SK-N-MC (cell line): ENCODE results near the gene KRAS.

Experiments
- DNase-seq: peaks from one replicate; pipeline ENCODE4 v3.0.0-alpha.2; 2011; ENCODE audit warnings: low read depth, low spot score
- H3K27ac ChIP-seq: fragments of 200-600 bp; sonication (generic); 2 replicates; pipeline ENCODE4 v1.5.1; 2016; ENCODE audit warnings: mixed run types
- H3K36me3 ChIP-seq: fragments of 200-600 bp; sonication (generic); 2 replicates; pipeline ENCODE4 v1.6.1; 2017; ENCODE audit warnings: antibody characterized with exemption, low read length, mixed read lengths; ENCODE audit not compliant: insufficient read depth
- H3K4me3 ChIP-seq: fragments of 200-600 bp; sonication (generic); 2 replicates; pipeline ENCODE4 v1.5.1; 2016
- H3K9ac ChIP-seq: fragments of 200-600 bp; sonication (generic); 2 replicates; pipeline ENCODE4 v1.8.0; 2017; ENCODE audit warnings: mixed run types, mixed read lengths; ENCODE audit not compliant: insufficient read length
- H3K9me3 ChIP-seq: fragments of 200-600 bp; sonication (generic); 2 replicates; pipeline ENCODE4 v1.6.1; 2017; ENCODE audit warnings: low read depth, mild to moderate bottlenecking, antibody characterized with exemption, low read length, moderate library complexity, mixed read lengths
- EZH2 ChIP-seq: fragments of 200-600 bp; sonication (generic); IDR thresholded peaks from one replicate; pipeline ENCODE4 v1.6.1; 2017; ENCODE audit warnings: antibody characterized with exemption
- FOXP2 ChIP-seq: optimal IDR thresholded peaks from 2 replicates; pipeline ENCODE3; 2011; ENCODE audit warnings: mild to moderate bottlenecking, moderate library complexity; ENCODE audit not compliant: insufficient read depth; ENCODE audit errors: extremely low read length, control extremely low read depth
- POLR2AphosphoS5 ChIP-seq: IDR thresholded peaks from 2 replicates; pipeline ENCODE4 v1.6.1; 2012; ENCODE audit warnings: mild to moderate bottlenecking, low read depth, low read length, borderline replicate concordance

The KRAS gene

GRCh38 chr12:25182765-25183164, 68.0 kb downstream of the KRAS start:
- TF ChIP-seq POLR2AphosphoS5 (no peak), EZH2 (no peak), FOXP2 (no peak)
- Histone ChIP-seq H3K9me3 (no peaks in the 10 kb centered on the region), H3K9ac (no peak overlapping the region), H3K36me3 (no peaks in the 10 kb centered on the region), H3K27ac (no peak overlapping the region), H3K4me3 (no peak overlapping the region)
- no peak for DNase-seq

- DNase-seq: no peak
- Histone ChIP-seq H3K36me3 (no peaks in the 10 kb centered on the region), H3K9ac (no peak overlapping the region), H3K9me3 (no peaks in the 10 kb centered on the region), H3K27ac (no peak overlapping the region), H3K4me3 (no peak overlapping the region)
- TF ChIP-seq FOXP2 (no peak), EZH2 (no peak), POLR2AphosphoS5 (no peak)
Measured at GRCh38 chr12:25162866-25163265, 87.9 kb downstream of the KRAS start.

GRCh38 chr12:25156061-25156460, 94.7 kb downstream of the KRAS start:
- H3K27ac ChIP-seq: no peak overlapping the region
- TF ChIP-seq FOXP2 (no peak), POLR2AphosphoS5 (no peak), EZH2 (no peak)
- no peak for DNase-seq
- no peak overlapping the region for H3K4me3 ChIP-seq
- no peak overlapping the region for H3K9ac ChIP-seq
- no peaks in the 10 kb centered on the region for H3K9me3 ChIP-seq
- no peaks in the 10 kb centered on the region for H3K36me3 ChIP-seq

GRCh38 chr12:25155022-25155576, 95.6 kb downstream of the KRAS start:
- TF ChIP-seq EZH2 (no peak), FOXP2 (no peak), POLR2AphosphoS5 (no peak)
- Histone ChIP-seq H3K9ac (peak overlapping the region; percentile 37), H3K4me3 (peak overlapping the region; percentile 37), H3K36me3 (no peaks in the 10 kb centered on the region), H3K27ac (0 out of 2 replicates have a peak overlapping the region, but pooled peaks have one; percentile 47), H3K9me3 (no peaks in the 10 kb centered on the region)
- DNase-seq: no peak
